K562 (cell line): ENCODE measurements around the gene LIPJ. TPM values are rescaled to one million over a fixed set of nuclear protein-coding genes. Genes with fewer than 3 reads are reported as not detected.

Experiments used
- ATAC-seq: fragments of 200-7000 bp; cut with Tn5 transposase; 3 replicates; pipeline ENCODE4 v1.9.1; 2020; ENCODE audit warnings: moderate library complexity
- BruUV-seq: library from RNA; stranded (reverse); fragments of 400-500 nt; replicated peaks from 2 replicates; lab custom pipeline; 2021; lab: Mats Ljungman, UMichigan
- CTCF ChIA-PET: fragments of 300-600 bp; formaldehyde crosslinking; extraction: SDS; loops from one replicate; lab custom pipeline; 2021; ENCODE audit warnings: low intra/inter-chr PET ratio; lab: Yijun Ruan, JAX
- POLR2A ChIA-PET: fragments of 300-600, 350-650 bp; sonication (Branson Sonifier 250); formaldehyde crosslinking; extraction: SDS; loops from one replicate; lab custom pipeline; 2021; ENCODE audit warnings: antibody characterized with exemption, inconsistent platforms; lab: Yijun Ruan, JAX
- DNase-seq, 4 experiments: peaks; one replicate each; pipeline versions ENCODE4 v3.0.0 to v3.0.0-alpha.2; 2011 to 2018; ENCODE audit warnings: low spot score in 3 of 4, mixed read lengths in 3 of 4; ENCODE audit errors: extremely low read depth in 1 of 4
- FAIRE-seq: peaks from 2 replicates; lab custom pipeline; 2011; peaks lifted over from hg19 to GRCh38; lab: Jason Lieb, UNC
- H2AFZ ChIP-seq: 2 replicates; pipeline ENCODE4 v1.6.0; 2011; ENCODE audit warnings: low read depth, low read length, control low read depth, inconsistent platforms
- H3K27ac ChIP-seq: fragments of 200-600 bp; 3 replicates; pipeline ENCODE4 v1.8.0; 2011; ENCODE audit warnings: low read depth, mild to moderate bottlenecking, control low read depth, inconsistent platforms, low read length, moderate library complexity, mixed read lengths; ENCODE audit errors: extremely low read depth
- H3K27me3 ChIP-seq, 2 experiments: fragments of 300-600 bp in 1 of 2; 2 replicates in 1 of 2; 3 replicates in 1 of 2; pipeline versions ENCODE4 v1.6.0 to v1.8.0; 2011; ENCODE audit warnings: inconsistent platforms in 2 of 2, low read length in 2 of 2, mild to moderate bottlenecking in 1 of 2, mixed read lengths in 1 of 2, moderate library complexity in 1 of 2; ENCODE audit not compliant: control insufficient read depth in 2 of 2, insufficient read depth in 2 of 2
- H3K36me3 ChIP-seq: fragments of 300-600 bp; 3 replicates; pipeline ENCODE4 v1.8.0; 2011; ENCODE audit warnings: mild to moderate bottlenecking, low read length, inconsistent platforms; ENCODE audit not compliant: control insufficient read depth, insufficient read depth
- H3K4me1 ChIP-seq, 2 experiments: fragments of 200-600 bp in 1 of 2; replicated peaks in 1 of 2; 2 replicates in 1 of 2; 3 replicates in 1 of 2; pipeline versions ENCODE4 v1.5.1 to v1.8.0; 2011; ENCODE audit warnings: inconsistent platforms in 2 of 2, low read length in 2 of 2, mild to moderate bottlenecking in 1 of 2, mixed read lengths in 1 of 2, moderate library complexity in 1 of 2; ENCODE audit not compliant: control insufficient read depth in 2 of 2, insufficient read depth in 2 of 2
- H3K4me2 ChIP-seq: 2 replicates; pipeline ENCODE4 v1.6.1; 2011; ENCODE audit warnings: low read length, control low read depth, inconsistent platforms, mixed read lengths; ENCODE audit not compliant: insufficient read depth
- H3K4me3 ChIP-seq: fragments of 200-600 bp; sonication (generic), shearing (Covaris generic); 2 replicates; pipeline ENCODE4 v1.5.1; 2016; ENCODE audit warnings: control low read depth, inconsistent platforms
- H3K79me2 ChIP-seq: fragments of 200-600 bp; 3 replicates; pipeline ENCODE4 v1.8.0; 2011; ENCODE audit warnings: low read length, inconsistent platforms; ENCODE audit not compliant: control insufficient read depth, insufficient read depth
- H3K9ac ChIP-seq, 2 experiments: 2 replicates each; pipeline versions ENCODE4 v1.6.0 to v1.6.1; 2011; ENCODE audit warnings: low read depth in 2 of 2, low read length in 2 of 2, control low read depth in 1 of 2, inconsistent platforms in 1 of 2, mild to moderate bottlenecking in 1 of 2, mixed read lengths in 1 of 2; ENCODE audit not compliant: insufficient read depth in 1 of 2
- H3K9me1 ChIP-seq: one replicate; pipeline ENCODE4 v1.6.0; 2011; ENCODE audit warnings: inconsistent platforms, mild to moderate bottlenecking, low read length, moderate library complexity; ENCODE audit not compliant: control insufficient read depth, insufficient read depth
- H3K9me3 ChIP-seq: replicated peaks from 2 replicates; pipeline ENCODE4 v1.5.1; 2011; ENCODE audit warnings: low read depth, low read length, inconsistent platforms; ENCODE audit not compliant: control insufficient read depth, insufficient read depth
- H4K20me1 ChIP-seq: replicated peaks from 2 replicates; pipeline ENCODE4 v1.6.1; 2011; ENCODE audit warnings: low read length, inconsistent platforms, mixed read lengths; ENCODE audit not compliant: control insufficient read depth, insufficient read depth
- ELF1 ChIP-seq: fragments of 200-800 bp; sonication (Bioruptor generic); IDR thresholded peaks from 2 replicates; pipeline ENCODE4 v1.6.1; 2016; ENCODE audit warnings: missing genetic modification characterization, missing compliant biosample characterization
- HDGF ChIP-seq: fragments of 450-650 bp; IDR thresholded peaks from 2 replicates; pipeline ENCODE4 v1.6.1; 2016
- L3MBTL2 ChIP-seq: fragments of 450-650 bp; IDR thresholded peaks from 2 replicates; pipeline ENCODE4 v1.6.1; 2016; ENCODE audit warnings: mild to moderate bottlenecking, moderate library complexity
- MEF2D ChIP-seq: conservative IDR thresholded peaks from 2 replicates; pipeline ENCODE4 v1.6.1; 2016; ENCODE audit warnings: low read depth, missing genetic modification characterization, missing compliant biosample characterization
- NFIC ChIP-seq: fragments of 450-650 bp; IDR thresholded peaks from 2 replicates; pipeline ENCODE4 v1.6.1; 2017; ENCODE audit warnings: mild to moderate bottlenecking, inconsistent platforms
- NR3C1 ChIP-seq: sonication (generic); formaldehyde crosslinking; IDR thresholded peaks from 2 replicates; pipeline ENCODE4 v1.8.1; 2022; ENCODE audit warnings: missing genetic modification reagents
- NUFIP1 ChIP-seq: fragments of 450-650 bp; IDR thresholded peaks from 2 replicates; pipeline ENCODE4 v1.6.1; 2018; ENCODE audit not compliant: partially characterized antibody
- POLR2H ChIP-seq: IDR thresholded peaks from 2 replicates; pipeline ENCODE4 v1.6.1; 2016; ENCODE audit warnings: missing genetic modification characterization, low read depth, mild to moderate bottlenecking, control low read depth, missing compliant biosample characterization, moderate library complexity
- POLR3A ChIP-seq: IDR thresholded peaks from 2 replicates; pipeline ENCODE4 v1.6.1; 2011; ENCODE audit warnings: borderline replicate concordance, mild to moderate bottlenecking, moderate library complexity; ENCODE audit not compliant: insufficient read length, insufficient read depth; ENCODE audit errors: extremely low read depth
- TCF7L2 ChIP-seq: fragments of 150-350 bp; IDR thresholded peaks from 2 replicates; pipeline ENCODE4 v1.6.1; 2016; ENCODE audit warnings: low read depth, mild to moderate bottlenecking, low read length, moderate library complexity
- ZFX ChIP-seq: sonication (generic); formaldehyde crosslinking; IDR thresholded peaks from 2 replicates; pipeline ENCODE4 v1.8.0; 2022; ENCODE audit warnings: mild to moderate bottlenecking, missing genetic modification reagents, moderate library complexity
- ZNF239 ChIP-seq: fragments of 250-450 bp; sonication (Bioruptor Pico); IDR thresholded peaks from 2 replicates; pipeline ENCODE4 v1.4.0; 2020; ENCODE audit warnings: mild to moderate bottlenecking
- ZNF253 ChIP-seq: fragments of 250-450 bp; sonication (Bioruptor Pico); conservative IDR thresholded peaks from 2 replicates; pipeline ENCODE4 v1.6.1; 2021; ENCODE audit warnings: mild to moderate bottlenecking
- ZNF398 ChIP-seq: fragments of 250-450 bp; sonication (Bioruptor Pico); IDR thresholded peaks from 2 replicates; pipeline ENCODE4 v1.8.0; 2021; ENCODE audit warnings: moderate library complexity, mild to moderate bottlenecking, inconsistent platforms
- ZNF75A ChIP-seq: fragments of 450-650 bp; formaldehyde crosslinking; IDR thresholded peaks from 2 replicates; pipeline ENCODE4 v1.4.0; 2020; ENCODE audit warnings: mild to moderate bottlenecking
- ZNF764 ChIP-seq: fragments of 250-450 bp; sonication (Bioruptor Pico); IDR thresholded peaks from 2 replicates; pipeline ENCODE4 v1.4.0; 2020; ENCODE audit warnings: low read depth, mild to moderate bottlenecking, moderate library complexity
- ZNF766 ChIP-seq: fragments of 200-800 bp; sonication (Bioruptor generic); conservative IDR thresholded peaks from 2 replicates; pipeline ENCODE4 v1.6.1; 2016; ENCODE audit warnings: missing genetic modification characterization, missing compliant biosample characterization
- ZNF780A ChIP-seq: fragments of 250-450 bp; sonication (Bioruptor Pico); IDR thresholded peaks from 2 replicates; pipeline ENCODE4 v1.5.0; 2021; ENCODE audit warnings: mild to moderate bottlenecking
- WGBS: fragments of 100-300 bp; shearing (Covaris generic); methylation state at CpG from one replicate; pipeline ENCODE4 v1.1.6; 2016; ENCODE audit warnings: low coverage, mixed read lengths; ENCODE audit not compliant: insufficient coverage; ENCODE audit errors: missing lambda C conversion rate; 5-methylcytosine and 5-hydroxymethylcytosine counted together
- in situ Hi-C: fragments of 300-500 bp; cut with MboI; formaldehyde crosslinking; loops from 4 replicates; pipeline ENCODE4 v1.15.0; 2018; ENCODE audit warnings: inconsistent platforms, mixed read lengths
- intact Hi-C: fragments of 100-400 bp; cut with micrococcal nuclease; formaldehyde crosslinking; loops from 2 replicates; pipeline ENCODE4 v1.14.2; 2022
- polyA plus RNA-seq, 8 experiments: library from polyadenylated mRNA; depleted of rRNA in 4 of 8; stranded (reverse) in 5 of 8; unstranded in 3 of 8; fragments of >200 nt; fragmentation: Nextera tagmentation in 2 of 8; fragmentation: Illumina TruSeq in 1 of 8; extraction: Ambion mirVana in 2 of 8; extraction: Trizol in 1 of 8; gene quantifications; 2 replicates each; pipeline versions ENCODE4 v1.2.1 to v1.2.3, GENCODE V29; 2011 to 2014; ENCODE audit warnings: inconsistent platforms in 1 of 8, missing spikeins in 1 of 8
- total RNA-seq, 7 experiments: library from RNA; depleted of rRNA in 6 of 7; stranded (reverse); fragments of >200 nt in 6 of 7; fragmentation: Illumina TruSeq in 2 of 7; extraction: Trizol in 2 of 7; gene quantifications; 2 replicates each; pipeline versions ENCODE4 v1.2.1 to v1.2.3, GENCODE V29; 2011 to 2021; ENCODE audit warnings: low replicate concordance in 1 of 7
- TF ChIP-seq, protein P1 (sequence below), 2 experiments: fragments of 450-650 bp; IDR thresholded peaks; 2 replicates each; pipeline ENCODE4 v1.6.1; 2016

LIPJ gene
- total and polyA plus RNA-seq, 9 of the 15 experiments (the other 6 are each of a cell fraction or from before 2014, with no cell fraction given) = not detected

- TF ChIP-seq POLR2H (tag) = no peak
Observed at GRCh38 chr10:88624840-88625239, 38.3 kb downstream of the LIPJ start (continued).

DNA sequence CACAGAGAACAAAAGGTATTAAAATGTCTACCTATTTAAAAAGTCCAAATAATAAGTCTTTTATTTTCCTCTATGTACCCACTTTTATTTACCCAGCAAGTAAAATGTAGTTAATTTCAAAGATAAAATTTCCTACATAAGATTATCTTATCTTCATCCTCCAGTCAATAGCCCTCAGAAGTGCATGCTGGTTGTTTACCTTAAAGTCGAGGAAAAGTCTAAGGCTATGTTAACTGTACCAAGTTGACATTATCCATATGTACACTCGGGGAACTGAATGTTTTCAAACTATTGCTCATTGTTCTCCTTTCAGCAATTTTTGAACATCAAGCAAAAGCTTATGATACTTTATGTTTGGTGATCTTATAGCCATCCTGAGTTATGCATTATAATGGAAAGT is 53.6 kb downstream of the LIPJ start:
- H4K20me1 ChIP-seq = no peaks in the 10 kb centered on the region
- no TSS peak for BruUV-seq
- CTCF ChIA-PET = no interaction called here

More for the DNA sequence above, 53.6 kb downstream of the LIPJ start:
- Histone ChIP-seq H3K4me3 (no peak overlapping the region), H3K4me2 (no peak overlapping the region), H3K27me3 (no peaks in the 10 kb centered on the region), H3K79me2 (no peaks in the 10 kb centered on the region), H3K36me3 (no peaks in the 10 kb centered on the region), H2AFZ (no peak overlapping the region), H3K27ac (no peak overlapping the region), H3K4me1 (no peaks in the 10 kb centered on the region), H3K9me3 (no peaks in the 10 kb centered on the region), H3K9me1 (no peaks in the 10 kb centered on the region), H3K9ac (no peak overlapping the region)
- TF ChIP-seq TCF7L2 (no peak), ZNF780A (no peak), ZNF239 (no peak), ELF1 (tag) (no peak), NR3C1 (CRISPR knock-in tag) (no peak), ZNF398 (CRISPR knock-in tag) (no peak), L3MBTL2 (no peak), NFIC (no peak), ZNF766 (CRISPR knock-in tag) (no peak), POLR3A (no peak), ZFX (no peak), HDGF (no peak), ZNF253 (CRISPR knock-in tag) (no peak), ZNF75A (CRISPR knock-in tag) (no peak), MEF2D (tag) (no peak), NUFIP1 (no peak), ZNF764 (no peak)
- TF ChIP-seq, protein P1, sequence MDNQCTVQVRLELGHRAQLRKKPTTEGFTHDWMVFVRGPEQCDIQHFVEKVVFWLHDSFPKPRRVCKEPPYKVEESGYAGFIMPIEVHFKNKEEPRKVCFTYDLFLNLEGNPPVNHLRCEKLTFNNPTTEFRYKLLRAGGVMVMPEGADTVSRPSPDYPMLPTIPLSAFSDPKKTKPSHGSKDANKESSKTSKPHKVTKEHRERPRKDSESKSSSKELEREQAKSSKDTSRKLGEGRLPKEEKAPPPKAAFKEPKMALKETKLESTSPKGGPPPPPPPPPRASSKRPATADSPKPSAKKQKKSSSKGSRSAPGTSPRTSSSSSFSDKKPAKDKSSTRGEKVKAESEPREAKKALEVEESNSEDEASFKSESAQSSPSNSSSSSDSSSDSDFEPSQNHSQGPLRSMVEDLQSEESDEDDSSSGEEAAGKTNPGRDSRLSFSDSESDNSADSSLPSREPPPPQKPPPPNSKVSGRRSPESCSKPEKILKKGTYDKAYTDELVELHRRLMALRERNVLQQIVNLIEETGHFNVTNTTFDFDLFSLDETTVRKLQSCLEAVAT (IDR thresholded peaks at IDR 0.05) = no peak
- 0% methylated on average over 2 of the region's 2 CpGs for WGBS
- DNase-seq (no peak), FAIRE-seq (no peak), ATAC-seq (no peak)
- in situ Hi-C loops (no loop called here), intact Hi-C loops (no loop called here)
- POLR2A ChIA-PET = no interaction called here
